Natural killer cell treated with Interleukin-12 subunit alpha and Interleukin-12 subunit beta and Interleukin-15 and Interleukin-18, amount 100 ng/mL, for 72 hours (primary cell): ENCODE measurements around the gene POU3F1. TPM values are rescaled to one million over a fixed set of nuclear protein-coding genes. Genes with fewer than 3 reads are reported as not detected.

Source experiments
- ATAC-seq, 2 donors: fragments of 150-1000 bp; cut with Tn5 transposase in 1 of 2; sonication (Bioruptor Pico), chemical (Tn5 transposase) in 1 of 2; 2 replicates each; pipeline ENCODE4 v1.10.0; 2021
- DNase-seq: peaks from one replicate; pipeline ENCODE4 v3.0.0; 2022; ENCODE audit warnings: low spot score
- H3K27ac Mint-ChIP-seq, 2 donors: 1 replicate in 1 of 2; 2 replicates in 1 of 2; pipeline ENCODE4 v1.8.0; 2022; ENCODE audit warnings: mixed read lengths in 2 of 2, mild to moderate bottlenecking in 1 of 2, moderate library complexity in 1 of 2
- H3K27me3 Mint-ChIP-seq, 2 donors: 1 replicate in 1 of 2; 2 replicates in 1 of 2; pipeline ENCODE4 v1.8.0; 2022; ENCODE audit warnings: mixed read lengths in 2 of 2
- H3K36me3 Mint-ChIP-seq: one replicate; pipeline ENCODE4 v1.8.0; 2022; ENCODE audit warnings: mixed read lengths
- H3K4me1 Mint-ChIP-seq, 2 donors: 1 replicate in 1 of 2; 2 replicates in 1 of 2; pipeline ENCODE4 v1.8.0; 2022; ENCODE audit warnings: low read depth in 2 of 2, mixed read lengths in 2 of 2, mild to moderate bottlenecking in 1 of 2
- H3K4me3 Mint-ChIP-seq: one replicate; pipeline ENCODE4 v1.8.0; 2022; ENCODE audit warnings: mixed read lengths
- H3K9me3 Mint-ChIP-seq: 2 replicates; pipeline ENCODE4 v1.8.0; 2022; ENCODE audit warnings: mixed read lengths
- total RNA-seq, 2 donors: library from RNA; stranded (reverse); gene quantifications; one replicate each; pipeline ENCODE4 v1.2.3, GENCODE V29; 2022

The POU3F1 gene
- total RNA-seq, 2 donors from 2014 or later: 0.50 to 0.93 TPM

DNA sequence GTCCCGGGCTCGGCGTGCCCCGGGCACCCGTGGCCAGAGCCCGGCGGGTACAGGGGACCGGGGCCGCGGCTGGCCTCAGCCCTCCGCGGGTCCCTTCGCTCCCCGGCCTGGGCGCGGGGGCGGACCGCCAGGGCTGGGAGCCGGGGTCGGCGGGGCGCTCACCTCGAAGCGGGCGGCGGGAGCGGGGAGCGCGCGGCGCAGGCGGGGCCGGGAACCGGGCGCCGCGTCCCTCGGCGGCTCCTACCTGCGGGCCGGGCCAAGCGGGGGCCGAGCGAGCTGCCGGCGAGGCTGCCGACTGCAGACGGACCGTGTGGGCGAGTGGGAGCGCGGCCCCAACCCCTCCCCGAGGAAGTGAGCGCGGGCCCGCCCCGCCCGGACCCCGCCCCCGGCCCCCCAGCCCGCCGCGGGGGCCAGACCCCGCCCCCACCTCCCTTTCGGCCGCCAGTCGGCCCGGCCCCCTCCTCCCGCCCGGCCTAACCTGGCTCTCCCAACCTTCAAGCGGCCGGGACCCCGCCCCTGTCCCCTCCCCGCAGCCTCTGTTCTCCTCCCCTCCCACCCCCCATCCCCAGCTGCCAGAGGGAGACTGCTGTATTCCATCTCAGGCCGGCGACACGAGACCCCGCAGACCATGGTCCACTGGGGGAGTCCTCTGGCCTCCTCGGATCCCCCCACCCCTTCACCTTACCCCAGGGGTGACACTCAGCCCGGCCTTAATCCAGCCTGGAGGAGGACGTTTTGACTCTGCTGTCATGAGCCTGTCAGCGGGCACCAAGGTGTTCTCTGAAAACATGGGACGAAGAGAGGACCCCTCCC, 41.2 kb downstream of the POU3F1 start, which contains the start of gene FHL3:
FHL3 (minus strand) TSS at position 320 of the 813 bp plus-strand sequence. CDS start 6,102 bp downstream, outside the sequence.
- Mint-ChIP-seq H3K27ac (peak within 1 kb of the TSS; percentile 83 to 100), H3K36me3 (no peaks in the 10 kb centered on the region), H3K27me3 (no peaks in the 10 kb centered on the region), H3K9me3 (no peaks in the 10 kb centered on the region), H3K4me3 (peak within 1 kb of the TSS; percentile 92), H3K4me1 (peaks cover 38 to 53% of the 10 kb centered on the region in 2 donors)
- ATAC-seq (peak; percentile 59 to 76), DNase-seq (peak; percentile 79)

DNA sequence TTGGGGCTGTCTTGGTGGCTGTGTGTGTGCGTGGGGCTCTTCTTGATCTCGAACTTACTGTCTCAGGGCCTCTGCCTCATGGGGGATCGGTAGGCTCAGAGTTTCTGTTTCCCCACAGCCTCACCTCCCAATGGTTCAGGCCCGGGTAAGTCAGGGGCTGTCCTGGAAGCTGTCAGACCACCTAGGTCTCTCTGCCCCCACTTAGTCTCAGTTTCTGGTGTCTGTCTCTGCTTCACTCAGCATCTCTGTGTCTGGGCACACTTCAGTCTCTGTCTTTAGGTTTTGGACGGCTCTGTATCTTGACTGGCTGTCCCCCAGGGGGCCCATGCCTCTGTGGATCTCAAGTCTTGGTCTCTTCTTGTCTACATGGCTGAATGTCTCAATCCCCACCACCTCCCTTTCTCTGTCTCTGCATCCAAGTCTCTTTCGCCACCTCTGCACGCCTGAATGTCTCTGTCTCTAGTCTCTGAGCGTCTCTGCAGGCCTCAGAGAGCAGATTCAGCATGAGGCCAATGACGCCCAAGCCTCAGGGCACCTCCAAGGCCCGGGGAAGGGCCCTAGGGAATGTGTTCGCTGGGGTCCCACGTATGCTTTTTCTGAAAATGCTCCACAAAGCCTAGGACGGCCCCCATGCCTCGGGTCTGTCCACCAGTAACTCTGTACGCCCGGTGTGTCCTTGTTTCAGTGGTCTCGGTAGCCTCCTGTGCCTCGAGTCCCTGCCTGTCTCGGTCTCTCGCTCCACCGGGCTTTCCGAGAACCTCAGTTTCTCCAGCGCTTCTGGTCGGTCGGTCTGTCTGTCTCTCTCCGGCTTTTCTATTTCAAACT, 42.1 kb downstream of the POU3F1 start:
- DNase-seq: no peak
- Mint-ChIP-seq H3K36me3 (no peaks in the 10 kb centered on the region), H3K9me3 (no peaks in the 10 kb centered on the region), H3K27me3 (no peaks in the 10 kb centered on the region), H3K4me3 (peak overlapping the region; percentile 92), H3K4me1 (peaks cover 38 to 53% of the 10 kb centered on the region in 2 donors), H3K27ac (peak overlapping the region; percentile 83 to 91)
- ATAC-seq: peak; percentile 12 to 29

DNA sequence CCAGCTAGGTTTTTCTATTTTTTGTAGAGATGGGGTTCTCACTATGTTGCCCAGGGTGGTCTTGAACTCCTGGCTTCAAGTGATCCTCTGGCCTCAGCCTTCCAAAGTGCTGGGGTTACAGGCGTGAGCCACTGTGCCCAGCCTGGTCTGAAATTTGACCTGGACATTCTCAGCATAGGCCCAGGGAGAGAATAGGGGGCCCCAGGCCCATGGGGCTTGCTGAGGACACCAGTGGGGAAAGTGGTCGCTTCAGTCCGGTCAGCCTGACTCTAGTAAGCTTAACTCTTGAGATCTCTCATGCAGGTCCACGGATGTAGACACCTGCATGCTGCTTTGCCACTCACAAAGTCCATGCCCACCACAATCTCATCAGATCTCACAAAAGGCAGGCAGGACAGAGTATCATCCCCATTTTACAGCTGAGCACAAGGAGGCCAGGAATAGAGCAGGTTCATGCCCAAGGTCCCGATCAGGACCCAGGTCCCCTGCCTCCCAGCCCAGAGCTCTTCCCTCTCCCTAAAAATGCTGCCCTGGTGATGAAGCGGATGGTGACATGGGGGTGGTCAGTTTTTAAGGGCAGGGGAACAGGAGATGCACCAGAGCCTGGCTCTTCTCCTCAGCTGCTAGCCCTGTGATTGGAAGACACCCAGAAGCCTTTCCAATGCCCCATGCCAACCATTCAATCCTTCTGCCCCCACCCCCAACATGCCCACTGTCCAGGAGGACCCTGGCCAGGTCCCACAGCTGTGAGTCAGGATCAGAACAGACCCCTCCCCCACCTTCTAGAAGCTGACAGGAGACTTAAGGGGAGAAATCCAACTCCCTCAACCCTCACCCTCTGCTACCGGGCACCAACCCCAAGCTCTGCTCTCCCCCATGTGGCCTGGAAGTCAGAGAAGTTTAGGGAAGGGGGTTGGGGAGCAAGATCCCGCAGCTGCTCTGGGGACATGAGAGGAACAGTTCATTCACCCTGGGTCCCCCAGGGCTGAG, 43.0 kb downstream of the POU3F1 start:
- Mint-ChIP-seq H3K4me3 (peak overlapping the region; percentile 92), H3K27ac (peak overlapping the region; percentile 83 to 91), H3K4me1 (peaks cover 37 to 54% of the 10 kb centered on the region in 2 donors), H3K9me3 (no peaks in the 10 kb centered on the region), H3K36me3 (no peaks in the 10 kb centered on the region), H3K27me3 (no peaks in the 10 kb centered on the region)
- no peak for ATAC-seq
- DNase-seq: no peak

DNA sequence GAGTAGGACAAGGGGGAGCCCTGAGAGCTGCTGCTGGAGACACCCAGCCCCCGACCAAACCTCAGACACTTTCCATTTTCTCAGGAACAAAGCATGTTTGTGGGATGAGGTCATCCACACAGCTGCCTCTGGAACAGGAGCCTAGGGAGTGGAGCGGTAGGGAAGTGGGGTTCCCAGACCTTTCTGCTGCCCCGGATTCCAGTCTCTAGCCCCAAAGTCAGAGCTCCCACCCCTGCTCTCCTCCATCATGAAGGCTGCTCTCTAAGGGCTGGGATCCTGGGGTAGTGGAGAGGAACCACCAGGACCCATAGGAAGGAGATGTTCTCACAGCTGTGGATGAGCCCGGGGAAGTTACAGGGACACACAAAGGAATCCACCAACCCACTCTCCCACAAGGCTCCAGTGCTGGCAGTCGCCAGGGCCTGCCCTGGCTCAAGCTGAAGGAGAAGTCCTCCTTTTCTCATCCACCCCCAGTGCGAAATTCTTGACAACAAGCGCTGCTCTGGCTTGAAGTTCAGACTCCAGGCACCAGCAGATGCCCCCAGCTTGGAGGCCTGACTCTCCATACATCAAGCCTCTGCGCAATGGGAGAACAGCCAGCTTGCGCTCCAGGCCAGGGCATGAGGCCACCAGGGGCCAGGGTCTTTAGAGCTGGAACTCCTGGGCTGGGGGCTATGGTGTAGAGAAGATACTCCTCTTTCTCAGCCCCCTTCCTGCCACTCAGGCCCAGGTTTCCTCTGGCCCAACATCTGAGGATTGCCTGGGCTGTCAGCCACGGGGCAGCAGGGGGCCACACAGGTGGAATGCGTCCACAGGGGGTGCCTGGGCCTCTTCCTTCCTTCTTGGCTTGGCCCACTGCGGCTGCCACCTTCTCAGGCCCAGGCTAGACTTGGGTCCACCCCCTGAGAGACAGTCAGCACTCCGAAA, 45.8 kb downstream of the POU3F1 start:
- H3K27ac Mint-ChIP-seq: peak overlapping the region; percentile 95 to 98
- no peaks in the 10 kb centered on the region for H3K9me3 Mint-ChIP-seq
- no peaks in the 10 kb centered on the region for H3K27me3 Mint-ChIP-seq
- H3K4me3 Mint-ChIP-seq: peak overlapping the region; percentile 83
- H3K4me1 Mint-ChIP-seq: peaks cover 41 to 59% of the 10 kb centered on the region in 2 donors
- no peaks in the 10 kb centered on the region for H3K36me3 Mint-ChIP-seq
- no peak for DNase-seq
- peak; percentile 18 to 20 for ATAC-seq

DNA sequence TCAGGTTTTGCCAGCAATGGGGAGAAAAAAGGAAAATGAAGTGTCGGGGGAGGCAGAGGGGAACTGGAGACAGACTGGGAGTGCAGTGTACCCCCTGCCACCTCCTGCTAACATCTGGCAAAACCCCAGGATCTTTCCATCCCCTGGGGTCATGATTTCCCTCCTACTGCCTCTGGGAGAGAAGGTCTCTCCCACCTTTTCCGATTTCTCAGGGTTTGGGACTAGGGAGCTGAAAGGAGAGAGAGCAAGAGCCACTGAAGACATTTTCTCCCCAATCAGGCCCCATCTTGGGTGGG, 46.4 kb downstream of the POU3F1 start:
- H3K27me3 Mint-ChIP-seq: no peaks in the 10 kb centered on the region
- H3K4me3 Mint-ChIP-seq: peak overlapping the region; percentile 83
- ATAC-seq (no peak), DNase-seq (no peak)
- H3K9me3 Mint-ChIP-seq: no peaks in the 10 kb centered on the region
- peaks cover 1% of the 10 kb centered on the region for H3K36me3 Mint-ChIP-seq
- peaks cover 44 to 60% of the 10 kb centered on the region in 2 donors for H3K4me1 Mint-ChIP-seq
- peak overlapping the region; percentile 95 to 98 for H3K27ac Mint-ChIP-seq

DNA sequence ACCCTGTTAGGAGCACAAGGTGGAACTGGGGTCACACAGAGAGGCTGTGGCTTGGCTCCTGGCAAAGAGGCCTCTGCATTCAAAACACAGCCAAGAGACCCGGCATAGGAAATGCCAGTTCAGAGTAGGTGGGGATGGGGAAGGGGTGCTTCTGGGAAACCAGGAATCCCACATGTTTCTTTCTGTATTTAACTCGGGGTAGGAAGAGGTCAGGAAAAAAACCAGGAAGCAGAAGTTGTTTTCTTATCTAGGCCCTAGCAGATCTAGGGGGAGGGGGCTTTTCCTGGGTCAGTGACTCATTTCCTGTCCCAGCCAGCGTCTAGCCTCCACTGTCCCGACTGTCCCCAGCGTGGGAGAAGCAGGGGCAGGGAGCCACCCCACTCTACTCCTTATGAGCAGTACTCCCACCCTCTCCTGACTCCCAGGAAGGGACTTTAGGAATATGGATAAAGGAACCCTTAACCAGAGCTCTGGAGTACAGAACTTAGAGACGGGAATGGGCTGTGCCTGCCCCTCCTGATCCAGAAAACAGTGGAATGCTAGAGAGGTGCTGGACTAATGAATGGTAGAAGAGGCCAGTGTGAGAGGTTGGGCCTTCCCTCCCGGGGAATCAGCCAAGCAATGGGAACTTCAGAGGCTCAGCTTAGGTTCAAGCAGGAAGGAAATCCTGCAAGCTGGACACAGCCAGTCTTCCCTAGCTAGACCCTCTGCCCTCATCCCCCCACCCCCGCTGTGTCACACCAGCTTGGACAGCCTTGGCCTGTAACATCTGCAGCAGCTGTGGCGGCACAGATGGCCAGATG, 47.0 kb downstream of the POU3F1 start:
- peaks cover 4% of the 10 kb centered on the region for H3K36me3 Mint-ChIP-seq
- peaks cover 47 to 65% of the 10 kb centered on the region in 2 donors for H3K4me1 Mint-ChIP-seq
- peak in 1 of 2 donors; percentile 70 for ATAC-seq
- peak overlapping the region; percentile 95 to 98 for H3K27ac Mint-ChIP-seq
- no peaks in the 10 kb centered on the region for H3K27me3 Mint-ChIP-seq
- H3K4me3 Mint-ChIP-seq: peak overlapping the region; percentile 83
- H3K9me3 Mint-ChIP-seq: no peaks in the 10 kb centered on the region
- peak; percentile 69 for DNase-seq

DNA sequence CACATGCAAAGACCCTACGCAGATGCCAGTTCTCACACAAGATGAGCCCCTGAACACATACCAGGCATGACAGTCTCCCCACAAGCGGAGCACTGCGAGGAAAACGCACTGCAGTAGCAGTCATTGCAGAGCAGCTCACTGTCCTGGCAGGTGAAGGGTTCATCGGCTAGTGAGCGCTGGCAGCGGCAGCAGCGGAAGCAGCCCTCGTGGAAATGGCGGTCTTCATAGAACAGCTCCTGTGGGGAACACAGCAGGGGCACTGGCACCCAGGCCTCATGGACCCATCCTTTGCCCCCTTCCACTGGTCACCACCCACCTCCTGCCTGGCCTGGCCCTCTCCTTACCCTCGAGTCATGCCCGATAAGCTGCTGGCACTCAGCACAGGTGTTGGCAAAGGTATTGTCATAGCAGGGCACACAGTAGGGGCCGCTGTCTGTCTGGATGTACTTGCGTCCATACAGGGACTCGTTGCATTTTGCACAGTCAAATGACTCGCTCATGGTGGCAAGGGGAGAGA, 47.6 kb downstream of the POU3F1 start:
- peaks cover 4% of the 10 kb centered on the region for H3K36me3 Mint-ChIP-seq
- peaks cover 41 to 61% of the 10 kb centered on the region in 2 donors for H3K4me1 Mint-ChIP-seq
- no peak for ATAC-seq
- no peaks in the 10 kb centered on the region for H3K9me3 Mint-ChIP-seq
- DNase-seq: no peak
- H3K4me3 Mint-ChIP-seq: peak overlapping the region; percentile 83
- peak overlapping the region; percentile 95 to 98 for H3K27ac Mint-ChIP-seq
- H3K27me3 Mint-ChIP-seq: no peaks in the 10 kb centered on the region

DNA sequence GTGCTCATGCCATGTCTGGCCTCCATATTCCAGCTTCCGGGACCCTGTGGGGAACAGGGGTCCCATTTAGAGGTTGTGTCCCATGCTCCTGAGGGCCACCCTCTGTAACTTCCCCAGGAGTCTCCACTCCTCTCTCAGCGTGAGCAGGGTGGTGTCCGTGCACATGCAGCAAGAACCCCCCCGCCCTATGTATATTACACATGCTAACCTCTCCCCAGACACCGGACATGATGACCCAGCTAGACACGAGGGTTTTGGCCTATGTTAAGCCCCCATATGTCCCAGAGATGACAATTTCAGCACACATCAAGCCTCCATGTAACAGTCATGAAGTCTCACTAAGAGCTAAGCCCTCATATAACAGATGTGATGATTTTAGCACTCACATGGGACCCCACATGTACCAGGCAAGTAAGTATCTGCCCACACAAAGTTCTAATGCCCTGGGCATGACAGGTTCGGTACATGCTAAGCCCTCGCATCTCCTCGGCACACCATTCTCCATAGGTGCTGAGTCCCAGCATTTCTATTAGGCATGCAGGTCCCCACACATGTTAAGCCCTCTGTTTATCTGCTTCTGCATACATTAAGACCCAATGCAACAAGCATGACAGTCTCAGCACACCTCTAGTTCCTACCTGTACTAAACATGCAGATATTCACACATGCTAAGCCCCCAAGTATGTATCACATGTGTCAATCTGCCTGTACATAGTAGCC, 48.3 kb downstream of the POU3F1 start:
- DNase-seq: no peak
- H3K27ac Mint-ChIP-seq: peak overlapping the region; percentile 95 to 98
- ATAC-seq: no peak

DNA sequence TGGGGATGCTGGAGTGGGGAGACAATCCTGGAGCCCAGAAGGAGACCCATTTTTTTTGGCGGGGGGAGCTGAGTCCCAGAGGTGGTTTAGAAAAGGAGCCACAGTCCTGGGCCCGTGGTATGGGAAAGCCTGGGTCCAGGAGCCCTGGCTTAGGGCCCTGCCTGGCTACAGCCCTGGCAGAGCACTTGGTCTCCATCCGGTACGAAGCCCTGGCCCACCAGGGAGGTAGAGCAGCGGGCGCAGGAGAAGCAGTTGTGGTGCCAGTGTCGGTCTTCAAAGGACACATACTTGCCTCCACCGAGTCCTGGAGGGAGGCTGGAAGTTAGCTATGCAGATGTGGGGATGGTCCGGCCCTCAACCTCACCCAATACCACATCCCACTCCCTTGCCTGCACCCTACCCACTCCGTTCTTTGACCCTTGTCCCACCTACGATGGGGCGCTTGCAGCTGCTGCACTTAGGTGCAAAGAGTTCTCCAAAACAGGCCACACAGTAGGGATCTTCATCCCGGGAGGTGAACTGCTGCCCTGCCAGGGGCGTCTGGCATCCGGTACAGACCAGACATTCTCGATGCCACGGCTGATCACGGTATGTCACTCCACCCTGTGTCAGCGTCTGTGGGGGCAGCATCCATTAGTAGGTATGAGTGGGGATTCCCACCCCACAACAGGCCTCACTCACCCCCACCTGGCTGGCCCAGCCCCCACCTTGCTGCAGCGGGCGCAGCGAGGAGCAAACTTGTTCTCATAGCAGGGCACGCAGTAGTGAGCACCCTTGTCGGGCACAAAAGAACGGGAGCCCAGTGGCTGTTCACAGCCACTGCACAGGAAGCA, 49.1 kb downstream of the POU3F1 start:
- no peak overlapping the region for H3K4me3 Mint-ChIP-seq
- H3K9me3 Mint-ChIP-seq: no peaks in the 10 kb centered on the region
- ATAC-seq (no peak), DNase-seq (no peak)
- peak overlapping the region; percentile 95 to 98 for H3K27ac Mint-ChIP-seq
- H3K27me3 Mint-ChIP-seq: no peaks in the 10 kb centered on the region
- H3K4me1 Mint-ChIP-seq: peaks cover 36 to 52% of the 10 kb centered on the region in 2 donors
- H3K36me3 Mint-ChIP-seq: peaks cover 4% of the 10 kb centered on the region

More for the DNA sequence above, 48.3 kb downstream of the POU3F1 start:
- H3K9me3 Mint-ChIP-seq: no peaks in the 10 kb centered on the region
- H3K27me3 Mint-ChIP-seq: no peaks in the 10 kb centered on the region
- peaks cover 38 to 54% of the 10 kb centered on the region in 2 donors for H3K4me1 Mint-ChIP-seq
- peaks cover 4% of the 10 kb centered on the region for H3K36me3 Mint-ChIP-seq
- H3K4me3 Mint-ChIP-seq: peak overlapping the region; percentile 83

DNA sequence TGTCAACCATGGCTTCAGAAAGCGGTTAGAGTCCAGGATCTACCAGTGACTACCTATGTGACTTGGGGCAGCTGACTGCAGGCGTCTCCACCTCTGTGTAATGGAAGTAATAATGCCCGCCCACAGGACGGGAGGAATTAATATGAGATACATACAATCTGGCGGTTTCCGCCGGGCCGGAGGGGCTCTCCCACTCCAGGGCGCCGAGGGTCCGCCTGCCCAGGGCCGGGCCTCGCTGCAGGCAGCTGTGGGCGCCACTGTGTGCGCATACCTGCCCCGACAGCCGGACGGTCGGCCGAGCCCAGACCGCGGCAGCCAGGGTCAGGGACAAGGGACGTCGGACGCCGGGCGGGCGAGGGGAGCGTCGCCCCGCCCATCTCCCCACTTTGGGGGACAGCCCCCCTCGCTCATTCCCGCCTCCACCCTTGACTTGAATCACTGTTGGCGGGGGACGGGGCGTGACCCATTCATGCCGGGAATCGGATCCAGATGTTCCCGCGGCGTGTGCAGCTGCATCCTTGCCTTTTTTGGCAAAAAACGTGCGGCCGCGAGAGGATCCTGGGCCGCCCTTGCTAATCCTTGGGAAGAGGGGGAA, 50.7 kb downstream of the POU3F1 start:
- Mint-ChIP-seq H3K27me3 (no peaks in the 10 kb centered on the region), H3K36me3 (peaks cover 4% of the 10 kb centered on the region), H3K9me3 (no peaks in the 10 kb centered on the region), H3K4me3 (no peak overlapping the region), H3K27ac (peak overlapping the region in 1 of 2 donors; percentile 98), H3K4me1 (peaks cover 32 to 43% of the 10 kb centered on the region in 2 donors)
- peak in 1 of 2 donors; percentile 61 for ATAC-seq
- DNase-seq: no peak
